GM12801 (cell line): ENCODE data around the gene PNPLA7.

ENCODE experiments used
- CTCF ChIP-seq: IDR thresholded peaks from one replicate; pipeline ENCODE4 v1.5.1; 2011; ENCODE audit warnings: control low read depth; ENCODE audit not compliant: insufficient read length; ENCODE audit errors: extremely low read depth

Gene PNPLA7

GRCh38 chr9:137505421-137506140 is 44.6 kb downstream of the PNPLA7 start:
- no peak for TF ChIP-seq CTCF

- TF ChIP-seq CTCF: no peak
These were observed 45.8 kb downstream of the PNPLA7 start for GRCh38 chr9:137504432-137504777.

- TF ChIP-seq CTCF: no peak
These were observed 47.9 kb downstream of the PNPLA7 start for GRCh38 chr9:137502008-137502911.

GRCh38 chr9:137501457-137501856 is 48.7 kb downstream of the PNPLA7 start:
- no peak for TF ChIP-seq CTCF

DNA sequence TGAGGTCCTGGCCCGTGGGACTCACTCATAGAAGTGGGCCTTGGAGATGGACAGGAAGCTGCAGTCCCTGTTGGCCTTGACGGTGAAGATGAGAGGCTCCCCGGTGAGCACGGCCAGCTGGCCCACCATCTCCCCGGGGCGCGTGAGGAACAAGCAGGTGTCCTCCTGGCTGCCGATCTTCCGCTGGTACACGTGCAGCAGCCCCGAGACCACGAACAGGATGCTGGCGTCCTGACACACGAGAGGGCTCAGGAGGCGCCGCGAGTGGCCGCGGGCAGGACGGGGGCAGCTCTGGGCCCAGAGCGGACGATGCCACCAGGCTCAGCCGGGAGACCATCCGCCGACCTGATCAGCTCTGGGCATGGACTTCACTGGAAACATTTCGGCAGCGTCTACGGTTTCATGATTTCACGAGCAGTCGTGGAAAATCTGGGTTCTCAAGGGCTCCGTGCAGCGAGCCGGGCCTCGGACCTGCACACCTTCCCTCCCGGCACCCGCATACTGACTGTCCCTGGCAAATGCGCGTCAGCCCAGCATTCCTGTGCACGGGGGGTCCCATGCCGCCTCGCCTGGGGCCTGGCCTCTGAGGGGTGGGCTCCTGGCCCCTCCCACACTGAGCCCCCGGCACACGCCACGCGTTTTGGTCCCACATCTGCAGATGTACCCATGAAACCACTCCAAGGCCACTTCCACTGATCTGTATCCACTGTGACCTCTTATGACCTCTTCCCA is 49.4 kb downstream of the PNPLA7 start:
- TF ChIP-seq CTCF: no peak

GRCh38 chr9:137499858-137500661 is 50.1 kb downstream of the PNPLA7 start:
- TF ChIP-seq CTCF: no peak
